Measurements from ENCODE around the gene AADACL3.
"Not testable (repeated sequence)": the region's sequence is repeated elsewhere in the genome, so short reads cannot be mapped to it uniquely, and the experiment has no call there.

The AADACL3 gene

DNA sequence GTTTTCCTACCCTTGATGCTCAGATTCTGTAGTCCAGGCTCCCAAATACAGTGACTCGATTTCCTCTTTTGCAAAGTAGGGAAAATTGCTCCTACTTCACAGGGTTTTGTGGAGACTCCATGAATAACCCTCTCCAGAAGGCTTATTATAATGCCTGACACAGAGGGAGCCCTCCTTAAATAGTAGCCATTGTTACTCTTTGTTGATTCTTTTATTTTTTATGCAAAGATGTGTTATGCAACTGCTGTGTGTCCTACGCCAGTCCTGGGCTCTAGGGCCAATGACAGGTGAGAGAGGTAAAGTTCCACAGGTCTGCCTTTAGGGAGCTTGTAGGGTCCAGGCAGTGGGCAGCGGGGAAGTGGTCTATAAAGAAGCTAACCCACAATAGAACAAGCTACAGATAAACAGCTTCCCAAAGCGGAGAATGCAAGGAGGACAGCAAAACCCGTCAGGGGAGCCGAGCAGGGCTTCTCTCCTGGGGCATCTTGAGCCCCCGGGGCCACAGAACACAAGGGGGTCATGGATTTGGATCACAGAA lies 1.5 kb downstream of the AADACL3 start:
- H3K27me3 ChIP-seq (ENCODE audit: control insufficient read depth in 1 of 2, insufficient read depth in 2 of 2, low read length in 2 of 2), result no peaks in the 10 kb centered on the region
- no peaks in the 10 kb centered on the region for H3K4me1 ChIP-seq (ENCODE audit: insufficient read depth, low read length)
- H3K4me3 ChIP-seq (ENCODE audit: low read depth in 1 of 2, low read length in 2 of 2), result no peak overlapping the region
- no peak overlapping the region for H3K27ac ChIP-seq (ENCODE audit: low read depth, low read length)
- no peaks in the 10 kb centered on the region for H3K36me3 ChIP-seq (ENCODE audit: insufficient read depth, low read length)
- H3K9ac ChIP-seq (ENCODE audit: low read length), result no peak overlapping the region
- no peaks in the 10 kb centered on the region for H3K9me3 ChIP-seq (ENCODE audit: low read length)

GRCh38 chr1:12722626-12723025 lies 6.7 kb downstream of the AADACL3 start:
- H3K27me3 ChIP-seq (ENCODE audit: control insufficient read depth in 1 of 2, insufficient read depth in 2 of 2, low read length in 2 of 2), result no peaks in the 10 kb centered on the region
- no peaks in the 10 kb centered on the region for H3K36me3 ChIP-seq (ENCODE audit: insufficient read depth, low read length)

GRCh38 chr1:12728391-12728790 lies 12.5 kb downstream of the AADACL3 start:
- H3K27me3 ChIP-seq (ENCODE audit: control insufficient read depth in 1 of 2, insufficient read depth in 2 of 2, low read length in 2 of 2), result no peaks in the 10 kb centered on the region
- no peak overlapping the region for H3K9ac ChIP-seq (ENCODE audit: low read length)
- no peak overlapping the region for H3K4me3 ChIP-seq (ENCODE audit: low read depth in 1 of 2, low read length in 2 of 2)
- no peaks in the 10 kb centered on the region for H3K4me1 ChIP-seq (ENCODE audit: insufficient read depth, low read length)
- H3K9me3 ChIP-seq (ENCODE audit: low read length), result no peaks in the 10 kb centered on the region
- no peaks in the 10 kb centered on the region for H3K36me3 ChIP-seq (ENCODE audit: insufficient read depth, low read length)
- no peak overlapping the region for H3K27ac ChIP-seq (ENCODE audit: low read depth, low read length)

More at GRCh38 chr1:12722626-12723025, 6.7 kb downstream of the AADACL3 start:
- Histone ChIP-seq H3K9me3 (ENCODE audit: low read length) (no peaks in the 10 kb centered on the region), H3K27ac (ENCODE audit: low read depth, low read length) (no peak overlapping the region), H3K4me3 (ENCODE audit: low read depth in 1 of 2, low read length in 2 of 2) (no peak overlapping the region), H3K9ac (ENCODE audit: low read length) (no peak overlapping the region), H3K4me1 (ENCODE audit: insufficient read depth, low read length) (no peaks in the 10 kb centered on the region)

- Histone ChIP-seq H3K4me1 (ENCODE audit: insufficient read depth, low read length) (no peaks in the 10 kb centered on the region), H3K9ac (ENCODE audit: low read length) (no peak overlapping the region), H3K9me3 (ENCODE audit: low read length) (no peaks in the 10 kb centered on the region), H3K27me3 (ENCODE audit: control insufficient read depth in 1 of 2, insufficient read depth in 2 of 2, low read length in 2 of 2) (no peaks in the 10 kb centered on the region), H3K36me3 (ENCODE audit: insufficient read depth, low read length) (no peaks in the 10 kb centered on the region), H3K4me3 (ENCODE audit: low read depth in 1 of 2, low read length in 2 of 2) (no peak overlapping the region), H3K27ac (ENCODE audit: low read depth, low read length) (no peak overlapping the region)
These were observed 14.2 kb downstream of the AADACL3 start for GRCh38 chr1:12730156-12730555.

GRCh38 chr1:12731084-12731483 lies 15.2 kb downstream of the AADACL3 start:
- H3K27ac ChIP-seq (ENCODE audit: low read depth, low read length); H3K4me3 ChIP-seq (ENCODE audit: low read depth in 1 of 2, low read length in 2 of 2); H3K9ac ChIP-seq (ENCODE audit: low read length); H3K4me1 ChIP-seq (ENCODE audit: insufficient read depth, low read length); H3K9me3 ChIP-seq (ENCODE audit: low read length); H3K36me3 ChIP-seq (ENCODE audit: insufficient read depth, low read length); H3K27me3 ChIP-seq (ENCODE audit: control insufficient read depth in 1 of 2, insufficient read depth in 2 of 2, low read length in 2 of 2): not testable (repeated sequence)

GRCh38 chr1:12734651-12735050 lies 18.7 kb downstream of the AADACL3 start:
- H3K9ac ChIP-seq (ENCODE audit: low read length), result no peak overlapping the region
- no peaks in the 10 kb centered on the region for H3K4me1 ChIP-seq (ENCODE audit: insufficient read depth, low read length)
- no peaks in the 10 kb centered on the region for H3K27me3 ChIP-seq (ENCODE audit: control insufficient read depth in 1 of 2, insufficient read depth in 2 of 2, low read length in 2 of 2)
- no peaks in the 10 kb centered on the region for H3K36me3 ChIP-seq (ENCODE audit: insufficient read depth, low read length)
- H3K9me3 ChIP-seq (ENCODE audit: low read length), result no peaks in the 10 kb centered on the region
- no peak overlapping the region for H3K27ac ChIP-seq (ENCODE audit: low read depth, low read length)
- no peak overlapping the region for H3K4me3 ChIP-seq (ENCODE audit: low read depth in 1 of 2, low read length in 2 of 2)

- H3K36me3 ChIP-seq (ENCODE audit: insufficient read depth, low read length), result no peaks in the 10 kb centered on the region
- H3K27me3 ChIP-seq (ENCODE audit: control insufficient read depth in 1 of 2, insufficient read depth in 2 of 2, low read length in 2 of 2), result no peaks in the 10 kb centered on the region
- H3K9me3 ChIP-seq (ENCODE audit: low read length), result no peaks in the 10 kb centered on the region
- H3K4me1 ChIP-seq (ENCODE audit: insufficient read depth, low read length), result no peaks in the 10 kb centered on the region
- H3K4me3 ChIP-seq (ENCODE audit: low read depth in 1 of 2, low read length in 2 of 2), result no peak overlapping the region
- no peak overlapping the region for H3K27ac ChIP-seq (ENCODE audit: low read depth, low read length)
- H3K9ac ChIP-seq (ENCODE audit: low read length), result no peak overlapping the region
These were observed 23.0 kb downstream of the AADACL3 start for GRCh38 chr1:12738934-12739333.

DNA sequence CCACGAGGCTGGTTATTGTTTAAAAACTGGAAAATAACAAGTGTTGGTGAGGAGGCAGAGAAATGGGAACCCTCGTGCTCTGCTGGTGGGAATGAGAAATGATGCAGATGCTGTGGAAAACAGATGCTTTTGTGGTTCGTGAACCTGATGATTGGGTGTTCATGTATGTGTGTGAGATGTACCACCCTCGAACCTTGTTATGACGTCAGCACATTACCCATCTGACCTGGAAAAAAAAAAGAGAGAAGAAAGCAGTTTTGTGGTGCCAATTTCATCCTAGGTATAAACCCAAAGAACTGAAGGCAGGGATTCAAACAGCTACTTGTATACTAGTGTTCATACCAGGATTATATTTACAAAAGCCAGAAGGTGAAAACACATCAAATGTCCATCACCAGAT lies 23.7 kb downstream of the AADACL3 start:
- H3K9ac ChIP-seq (ENCODE audit: low read length), result no peak overlapping the region
- H3K27me3 ChIP-seq (ENCODE audit: control insufficient read depth in 1 of 2, insufficient read depth in 2 of 2, low read length in 2 of 2), result no peaks in the 10 kb centered on the region
- no peak overlapping the region for H3K27ac ChIP-seq (ENCODE audit: low read depth, low read length)
- H3K4me1 ChIP-seq (ENCODE audit: insufficient read depth, low read length), result no peaks in the 10 kb centered on the region
- no peak overlapping the region for H3K4me3 ChIP-seq (ENCODE audit: low read depth in 1 of 2, low read length in 2 of 2)
- H3K36me3 ChIP-seq (ENCODE audit: insufficient read depth, low read length), result no peaks in the 10 kb centered on the region
- no peaks in the 10 kb centered on the region for H3K9me3 ChIP-seq (ENCODE audit: low read length)

GRCh38 chr1:12741946-12742345 lies 26.0 kb downstream of the AADACL3 start:
- Histone ChIP-seq H3K27me3 (ENCODE audit: control insufficient read depth in 1 of 2, insufficient read depth in 2 of 2, low read length in 2 of 2) (no peaks in the 10 kb centered on the region), H3K36me3 (ENCODE audit: insufficient read depth, low read length) (no peaks in the 10 kb centered on the region), H3K4me1 (ENCODE audit: insufficient read depth, low read length) (no peaks in the 10 kb centered on the region), H3K9me3 (ENCODE audit: low read length) (no peaks in the 10 kb centered on the region), H3K9ac (ENCODE audit: low read length) (no peak overlapping the region), H3K27ac (ENCODE audit: low read depth, low read length) (no peak overlapping the region), H3K4me3 (ENCODE audit: low read depth in 1 of 2, low read length in 2 of 2) (no peak overlapping the region)

- no peaks in the 10 kb centered on the region for H3K27me3 ChIP-seq (ENCODE audit: control insufficient read depth in 1 of 2, insufficient read depth in 2 of 2, low read length in 2 of 2)
- H3K4me3 ChIP-seq (ENCODE audit: low read depth in 1 of 2, low read length in 2 of 2), result no peak overlapping the region
- H3K9me3 ChIP-seq (ENCODE audit: low read length), result no peaks in the 10 kb centered on the region
- H3K4me1 ChIP-seq (ENCODE audit: insufficient read depth, low read length), result no peaks in the 10 kb centered on the region
- H3K27ac ChIP-seq (ENCODE audit: low read depth, low read length), result no peak overlapping the region
- no peaks in the 10 kb centered on the region for H3K36me3 ChIP-seq (ENCODE audit: insufficient read depth, low read length)
- H3K9ac ChIP-seq (ENCODE audit: low read length), result no peak overlapping the region
These were observed 29.4 kb downstream of the AADACL3 start for GRCh38 chr1:12745126-12745991.

DNA sequence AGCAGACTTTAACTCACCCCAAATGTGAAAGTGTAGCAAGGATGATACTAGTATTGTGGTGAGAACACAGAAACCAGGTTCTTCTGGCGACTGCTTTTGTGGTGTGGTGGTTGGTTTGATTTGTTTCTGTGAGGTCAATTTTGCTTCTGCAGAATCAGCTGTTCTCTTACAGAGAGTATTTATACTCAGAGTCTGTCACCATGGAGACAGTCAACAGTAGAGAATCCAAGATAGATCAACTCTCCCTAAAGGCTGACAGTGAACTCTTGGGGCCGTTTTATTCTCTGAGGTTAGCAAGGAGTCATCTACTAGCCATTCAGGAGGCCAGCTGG lies 30.0 kb downstream of the AADACL3 start, which contains the start of gene CFAP107:
Gene CFAP107, plus strand, starts transcription at position 209 of the 332 bp plus-strand sequence. CDS start 231 bp downstream, outside the sequence.
- no peak within 1 kb of the TSS for H3K27ac ChIP-seq (ENCODE audit: low read depth, low read length)
- H3K4me3 ChIP-seq (ENCODE audit: low read depth in 1 of 2, low read length in 2 of 2), result no peak within 1 kb of the TSS
- H3K9me3 ChIP-seq (ENCODE audit: low read length), result no peaks in the 10 kb centered on the region
- no peaks in the 10 kb centered on the region for H3K4me1 ChIP-seq (ENCODE audit: insufficient read depth, low read length)
- H3K36me3 ChIP-seq (ENCODE audit: insufficient read depth, low read length), result no peaks in the 10 kb centered on the region
- no peak within 1 kb of the TSS for H3K9ac ChIP-seq (ENCODE audit: low read length)
- no peaks in the 10 kb centered on the region for H3K27me3 ChIP-seq (ENCODE audit: control insufficient read depth in 1 of 2, insufficient read depth in 2 of 2, low read length in 2 of 2)

Measured in muscle layer of colon (tissue), 2 donors.